Measurements from ENCODE around the gene TXNDC16.
A peak's percentile ranks its signal among the peaks of the same experiment; 100 is the strongest.

Gene TXNDC16

GRCh38 chr14:52395728-52396127, 156.6 kb downstream of the TXNDC16 start:
- peak in 1 of 56 donors; percentile 1 for DNase-seq

- no peak for DNase-seq
These were observed 160.3 kb downstream of the TXNDC16 start for GRCh38 chr14:52391881-52392615.
